Psoas muscle (tissue), 8 donors: ENCODE data around the gene CALB2. TPM values are rescaled to one million over a fixed set of nuclear protein-coding genes. Genes with fewer than 3 reads are reported as not detected.

Source experiments
- ATAC-seq, 4 donors: fragments of 200-7000 bp; cut with Tn5 transposase; one replicate each; pipeline ENCODE4 v1.9.1; 2020; ENCODE audit warnings: moderate library complexity in 3 of 4, mild to moderate bottlenecking in 2 of 4
- DNase-seq, 2 donors: peaks; one replicate each; pipeline ENCODE4 v3.0.0-alpha.2; 2020
- H3K27ac ChIP-seq: fragments of 200-600 bp; one replicate; pipeline ENCODE4 v1.8.0; 2022
- H3K27me3 ChIP-seq, 3 donors: fragments of 200-600 bp in 1 of 3; one replicate each; pipeline versions ENCODE4 v1.6.1 to v1.8.0; 2013 to 2022; ENCODE audit warnings: low read length in 2 of 3, mild to moderate bottlenecking in 2 of 3, moderate library complexity in 1 of 3; ENCODE audit not compliant: insufficient read depth in 3 of 3
- H3K36me3 ChIP-seq, 2 donors: fragments of 200-600 bp in 1 of 2; one replicate each; pipeline versions ENCODE4 v1.6.1 to v1.8.0; 2013 to 2022; ENCODE audit warnings: low read depth in 1 of 2, mild to moderate bottlenecking in 1 of 2, moderate library complexity in 1 of 2; ENCODE audit not compliant: insufficient read depth in 1 of 2
- H3K4me1 ChIP-seq: fragments of 200-600 bp; one replicate; pipeline ENCODE4 v1.8.0; 2022
- H3K4me3 ChIP-seq: fragments of 200-600 bp; one replicate; pipeline ENCODE4 v1.8.0; 2022; ENCODE audit warnings: mild to moderate bottlenecking
- H3K9me3 ChIP-seq: fragments of 200-600 bp; one replicate; pipeline ENCODE4 v1.8.0; 2022
- CTCF ChIP-seq: fragments of 200-600 bp; IDR thresholded peaks from one replicate; pipeline ENCODE4 v1.8.0; 2022; ENCODE audit warnings: antibody characterized with exemption
- WGBS, 3 donors: extraction: QIAGEN DNeasy Blood & Tissue Kit; methylation state at CpG; one replicate each; pipeline versions ENCODE4 v1.1.6 to v1.1.7; 2013; 5-methylcytosine and 5-hydroxymethylcytosine counted together
- intact Hi-C, 2 donors: fragments of 100-400 bp; cut with DNase I; formaldehyde crosslinking; loops; one replicate each; pipeline versions ENCODE4 v1.11.0 to v1.14.2; 2022
- polyA plus RNA-seq, 3 donors: library from polyadenylated mRNA; stranded (reverse); fragments of 200-250 nt; gene quantifications; one replicate each; pipeline ENCODE4 v1.2.3, GENCODE V29; 2013
- total RNA-seq, 4 donors: library from RNA; stranded (reverse); fragmentation: NEBNext Ultra II Directional in 2 of 4; extraction: Animal tissue kit (Norgen Biotek cat#: 25700) in 2 of 4; gene quantifications; one replicate each; pipeline versions ENCODE4 v1.2.1 to v1.2.4, GENCODE V29; 2021 to 2023
- donor health status: healthy with polysubstance abuse.
- donor health status: DM: no; HTN: no; CAD: no; lungs with moderate emphysema.
- donor health status: Bipolar disorder and iron deficiency.
- donor health status: healthy.
- donor health status: DM: yes; HTN: yes; CAD: no.
- donor health status: DM: no; HTN: no; CAD: no.
- donor health status: DM: no; HTN: no; CAD: no.
- donor health status: DM: yes; HTN: yes; CAD: no.

CALB2 gene
- total and polyA plus RNA-seq, 7 donors: 0.16 to 0.61 (median 0.50) TPM; not detected in 2

GRCh38 chr16:71319999-71320398 lies 38.5 kb upstream of the CALB2 start:
- H3K4me3 ChIP-seq: no peak overlapping the region
- no peak for TF ChIP-seq CTCF
- no peaks in the 10 kb centered on the region for H3K4me1 ChIP-seq
- H3K36me3 ChIP-seq: no peaks in the 10 kb centered on the region
- intact Hi-C loops: no loop called here
- H3K27ac ChIP-seq: no peak overlapping the region
- no peak for DNase-seq
- WGBS, 3 donors: 55 to 75% (median 68%) methylated on average over 4 of the region's 4 CpGs
- H3K27me3 ChIP-seq: no peaks in the 10 kb centered on the region
- ATAC-seq: no peak
- no peaks in the 10 kb centered on the region for H3K9me3 ChIP-seq

- H3K4me1 ChIP-seq: no peaks in the 10 kb centered on the region
- no peaks in the 10 kb centered on the region for H3K36me3 ChIP-seq
- H3K27ac ChIP-seq: no peak overlapping the region
- H3K4me3 ChIP-seq: no peak overlapping the region
- no peaks in the 10 kb centered on the region for H3K27me3 ChIP-seq
- TF ChIP-seq CTCF: no peak
- ATAC-seq (no peak), DNase-seq (no peak)
- no peaks in the 10 kb centered on the region for H3K9me3 ChIP-seq
- intact Hi-C loops: no loop called here
Measured at GRCh38 chr16:71327720-71328119, 30.8 kb upstream of the CALB2 start.

GRCh38 chr16:71328151-71328550 lies 30.4 kb upstream of the CALB2 start:
- H3K4me1 ChIP-seq: no peaks in the 10 kb centered on the region
- no peaks in the 10 kb centered on the region for H3K27me3 ChIP-seq
- H3K9me3 ChIP-seq: no peaks in the 10 kb centered on the region
- intact Hi-C loops: no loop called here
- DNase-seq (no peak), ATAC-seq (no peak)
- H3K27ac ChIP-seq: no peak overlapping the region
- no peak for TF ChIP-seq CTCF
- no peak overlapping the region for H3K4me3 ChIP-seq
- H3K36me3 ChIP-seq: no peaks in the 10 kb centered on the region
- WGBS, 3 donors: 81 to 90% (median 87%) methylated on average over 3 of the region's 3 CpGs

GRCh38 chr16:71337631-71338030 lies 20.9 kb upstream of the CALB2 start:
- H3K4me1 ChIP-seq: no peaks in the 10 kb centered on the region
- peaks cover 4% of the 10 kb centered on the region for H3K9me3 ChIP-seq
- intact Hi-C loops: no loop called here
- TF ChIP-seq CTCF: no peak
- DNase-seq: no peak
- H3K36me3 ChIP-seq: no peaks in the 10 kb centered on the region
- no peak for ATAC-seq
- H3K27me3 ChIP-seq: no peaks in the 10 kb centered on the region
- 29 to 54% (median 40%) methylated on average over 1 of the region's 1 CpG for WGBS, 3 donors
- H3K4me3 ChIP-seq: no peak overlapping the region
- no peak overlapping the region for H3K27ac ChIP-seq

GRCh38 chr16:71338193-71338592 lies 20.3 kb upstream of the CALB2 start:
- ATAC-seq (no peak), DNase-seq (no peak)
- WGBS, 3 donors: 64 to 72% (median 71%) methylated on average over 2 of the region's 2 CpGs
- H3K4me3 ChIP-seq: no peak overlapping the region
- H3K27ac ChIP-seq: no peak overlapping the region
- no peak for TF ChIP-seq CTCF
- intact Hi-C loops: no loop called here
- H3K27me3 ChIP-seq: no peaks in the 10 kb centered on the region
- H3K36me3 ChIP-seq: no peaks in the 10 kb centered on the region
- peaks cover 4% of the 10 kb centered on the region for H3K9me3 ChIP-seq
- H3K4me1 ChIP-seq: no peaks in the 10 kb centered on the region
